Hepatocyte (in vitro differentiated cells): ENCODE results near the gene SERAC1.

Experiments
- EZH2 ChIP-seq: fragments of 200-600 bp; sonication (generic); IDR thresholded peaks from 2 replicates; pipeline ENCODE4 v1.6.1; 2016; ENCODE audit warnings: antibody characterized with exemption, mild to moderate bottlenecking, borderline replicate concordance
- EZH2phosphoT487 ChIP-seq: fragments of 200-600 bp; sonication (generic); IDR thresholded peaks from one replicate; pipeline ENCODE4 v1.6.1; 2018; ENCODE audit warnings: antibody characterized with exemption, mild to moderate bottlenecking, low read depth, moderate library complexity; ENCODE audit not compliant: unreplicated experiment, severe bottlenecking
- TF ChIP-seq, protein P1 (sequence below): fragments of 200-600 bp; sonication (generic); IDR thresholded peaks from 2 replicates; pipeline ENCODE4 v1.5.1; 2016; ENCODE audit warnings: antibody characterized with exemption, mild to moderate bottlenecking; ENCODE audit not compliant: poor library complexity

- TF ChIP-seq, protein P1, sequence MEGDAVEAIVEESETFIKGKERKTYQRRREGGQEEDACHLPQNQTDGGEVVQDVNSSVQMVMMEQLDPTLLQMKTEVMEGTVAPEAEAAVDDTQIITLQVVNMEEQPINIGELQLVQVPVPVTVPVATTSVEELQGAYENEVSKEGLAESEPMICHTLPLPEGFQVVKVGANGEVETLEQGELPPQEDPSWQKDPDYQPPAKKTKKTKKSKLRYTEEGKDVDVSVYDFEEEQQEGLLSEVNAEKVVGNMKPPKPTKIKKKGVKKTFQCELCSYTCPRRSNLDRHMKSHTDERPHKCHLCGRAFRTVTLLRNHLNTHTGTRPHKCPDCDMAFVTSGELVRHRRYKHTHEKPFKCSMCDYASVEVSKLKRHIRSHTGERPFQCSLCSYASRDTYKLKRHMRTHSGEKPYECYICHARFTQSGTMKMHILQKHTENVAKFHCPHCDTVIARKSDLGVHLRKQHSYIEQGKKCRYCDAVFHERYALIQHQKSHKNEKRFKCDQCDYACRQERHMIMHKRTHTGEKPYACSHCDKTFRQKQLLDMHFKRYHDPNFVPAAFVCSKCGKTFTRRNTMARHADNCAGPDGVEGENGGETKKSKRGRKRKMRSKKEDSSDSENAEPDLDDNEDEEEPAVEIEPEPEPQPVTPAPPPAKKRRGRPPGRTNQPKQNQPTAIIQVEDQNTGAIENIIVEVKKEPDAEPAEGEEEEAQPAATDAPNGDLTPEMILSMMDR, result no peak
- TF ChIP-seq EZH2phosphoT487, result no peak
- no peak for TF ChIP-seq EZH2
Observed at GRCh38 chr6:158081657-158081935, 86.5 kb downstream of the SERAC1 start.
